Ishikawa (cell line): Measurements from ENCODE around the gene LONRF2.

Experiments
- CEBPB ChIP-seq: IDR thresholded peaks from 2 replicates; pipeline ENCODE4 v1.6.1; 2012
- CREB1 ChIP-seq: IDR thresholded peaks from 2 replicates; pipeline ENCODE4 v1.6.1; 2012; ENCODE audit warnings: low read depth
- EGR1 ChIP-seq: IDR thresholded peaks from 2 replicates; pipeline ENCODE4 v1.6.1; 2012
- EP300 ChIP-seq: IDR thresholded peaks from 2 replicates; pipeline ENCODE4 v1.6.1; 2012; ENCODE audit warnings: borderline replicate concordance
- FOXM1 ChIP-seq: IDR thresholded peaks from 2 replicates; pipeline ENCODE4 v1.6.1; 2012; ENCODE audit warnings: low read depth, borderline replicate concordance
- NFIC ChIP-seq: IDR thresholded peaks from 2 replicates; pipeline ENCODE4 v1.6.1; 2012
- RAD21 ChIP-seq: IDR thresholded peaks from 2 replicates; pipeline ENCODE4 v1.6.1; 2012; ENCODE audit warnings: low read depth
- TAF1 ChIP-seq: IDR thresholded peaks from 2 replicates; pipeline ENCODE4 v1.6.1; 2012; ENCODE audit warnings: low read depth, mild to moderate bottlenecking
- TCF12 ChIP-seq: IDR thresholded peaks from 2 replicates; pipeline ENCODE4 v1.6.1; 2012; ENCODE audit warnings: low read depth
- TEAD4 ChIP-seq: IDR thresholded peaks from 2 replicates; pipeline ENCODE4 v1.6.1; 2012
- YY1 ChIP-seq: IDR thresholded peaks from 2 replicates; pipeline ENCODE4 v1.6.1; 2012; ENCODE audit warnings: low read depth
- ZBTB7A ChIP-seq: IDR thresholded peaks from 2 replicates; pipeline ENCODE4 v1.6.1; 2012; ENCODE audit warnings: low read depth
- TF ChIP-seq, protein P1 (sequence below): IDR thresholded peaks from 2 replicates; pipeline ENCODE4 v1.6.1; 2012
- TF ChIP-seq, protein P2 (sequence below): IDR thresholded peaks from 2 replicates; pipeline ENCODE4 v1.6.1; 2012
- TF ChIP-seq, protein P3 (sequence below): IDR thresholded peaks from 2 replicates; pipeline ENCODE4 v1.6.1; 2012; ENCODE audit warnings: low read depth, mild to moderate bottlenecking

The LONRF2 gene

DNA sequence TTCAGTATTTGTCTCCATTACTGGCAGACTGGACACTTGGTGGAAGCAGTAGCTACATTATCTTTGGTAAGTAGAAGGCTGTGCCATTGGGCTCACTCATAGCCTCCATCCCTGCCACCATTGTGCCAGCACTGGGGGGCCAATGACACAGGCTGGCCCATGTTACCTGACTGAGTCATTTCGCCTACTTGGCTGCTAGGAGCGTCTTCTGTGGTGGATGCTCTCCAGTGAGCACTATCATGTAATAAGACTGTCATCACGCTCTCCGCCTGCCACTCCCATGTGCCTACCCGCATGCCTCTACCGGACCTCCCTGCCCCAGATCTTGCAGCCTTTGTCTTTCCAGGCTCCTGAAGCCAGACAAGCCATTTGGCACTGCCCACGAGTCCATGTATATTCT, 56.2 kb downstream of the LONRF2 start:
- TF ChIP-seq, protein P1, sequence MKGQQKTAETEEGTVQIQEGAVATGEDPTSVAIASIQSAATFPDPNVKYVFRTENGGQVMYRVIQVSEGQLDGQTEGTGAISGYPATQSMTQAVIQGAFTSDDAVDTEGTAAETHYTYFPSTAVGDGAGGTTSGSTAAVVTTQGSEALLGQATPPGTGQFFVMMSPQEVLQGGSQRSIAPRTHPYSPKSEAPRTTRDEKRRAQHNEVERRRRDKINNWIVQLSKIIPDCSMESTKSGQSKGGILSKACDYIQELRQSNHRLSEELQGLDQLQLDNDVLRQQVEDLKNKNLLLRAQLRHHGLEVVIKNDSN = no peak
- no peak for TF ChIP-seq RAD21
- no peak for TF ChIP-seq FOXM1
- no peak for TF ChIP-seq YY1
- TF ChIP-seq EGR1 = no peak

DNA sequence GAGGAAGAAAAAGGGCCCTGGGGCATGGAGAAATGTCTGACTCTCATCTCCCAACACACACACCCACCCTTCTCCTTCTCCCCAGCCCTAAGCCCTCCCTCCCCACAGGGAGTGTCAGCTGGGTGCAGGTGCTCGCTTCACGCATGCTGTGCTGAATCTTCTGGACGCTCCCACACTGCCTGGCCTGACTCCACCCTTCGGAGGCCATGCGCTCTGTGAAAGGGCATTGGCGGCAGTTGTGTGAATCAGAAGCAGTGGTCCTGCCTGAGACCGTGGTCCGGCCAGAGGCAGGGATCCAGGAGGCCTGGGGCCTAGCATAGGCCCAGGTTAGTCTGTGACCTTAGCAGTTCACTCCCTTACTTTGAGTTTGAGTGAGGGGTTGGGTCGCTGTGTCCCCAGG, 57.1 kb downstream of the LONRF2 start:
- TF ChIP-seq, protein P1 = no peak
- TF ChIP-seq CEBPB (no peak), TCF12 (no peak), EP300 (no peak), CREB1 (no peak), TAF1 (no peak)
- TF ChIP-seq, protein P2, sequence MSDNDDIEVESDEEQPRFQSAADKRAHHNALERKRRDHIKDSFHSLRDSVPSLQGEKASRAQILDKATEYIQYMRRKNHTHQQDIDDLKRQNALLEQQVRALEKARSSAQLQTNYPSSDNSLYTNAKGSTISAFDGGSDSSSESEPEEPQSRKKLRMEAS = no peak

DNA sequence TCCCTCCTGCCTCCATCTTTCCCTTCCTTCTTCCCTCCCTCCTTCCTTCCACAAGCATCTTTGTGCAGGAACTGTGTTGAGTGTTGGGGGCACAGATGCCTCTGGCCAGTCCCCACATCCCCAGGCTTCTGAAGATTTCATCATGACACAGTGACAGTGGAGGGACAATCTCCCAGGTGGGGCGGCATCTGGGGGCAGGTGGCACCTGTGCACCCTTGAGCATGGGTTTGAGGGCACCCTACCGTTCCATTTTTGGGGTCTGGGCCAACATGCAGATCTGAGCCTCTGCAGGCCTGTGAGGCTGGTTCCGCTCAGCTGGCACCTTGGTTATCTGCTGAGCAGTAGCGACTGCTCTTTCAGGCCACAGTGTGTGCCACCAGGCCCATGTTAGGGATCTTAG, 57.6 kb downstream of the LONRF2 start:
- TF ChIP-seq YY1 = no peak
- TF ChIP-seq CEBPB = no peak
- TF ChIP-seq RAD21 = no peak
- no peak for TF ChIP-seq NFIC

DNA sequence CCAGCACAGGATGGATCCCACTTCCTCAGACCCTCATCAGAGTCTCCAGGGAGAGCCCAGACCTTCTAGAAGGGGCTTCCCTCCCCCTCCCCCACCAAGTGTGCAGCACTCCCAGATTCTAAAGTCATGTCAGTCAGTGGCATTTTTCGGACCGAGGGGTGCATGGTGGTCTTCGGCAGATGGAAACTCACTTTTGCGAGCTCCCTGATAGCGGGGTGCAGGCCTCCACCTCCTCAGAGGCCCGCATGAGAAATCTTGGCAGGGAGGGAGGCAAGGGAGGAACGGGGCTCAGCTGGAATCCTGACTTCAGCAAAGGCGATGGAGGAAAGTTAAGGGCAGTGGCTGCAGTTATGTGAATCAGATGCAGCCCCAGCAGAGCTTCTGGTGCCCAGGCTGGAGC, 58.2 kb downstream of the LONRF2 start:
- TF ChIP-seq, protein P3, sequence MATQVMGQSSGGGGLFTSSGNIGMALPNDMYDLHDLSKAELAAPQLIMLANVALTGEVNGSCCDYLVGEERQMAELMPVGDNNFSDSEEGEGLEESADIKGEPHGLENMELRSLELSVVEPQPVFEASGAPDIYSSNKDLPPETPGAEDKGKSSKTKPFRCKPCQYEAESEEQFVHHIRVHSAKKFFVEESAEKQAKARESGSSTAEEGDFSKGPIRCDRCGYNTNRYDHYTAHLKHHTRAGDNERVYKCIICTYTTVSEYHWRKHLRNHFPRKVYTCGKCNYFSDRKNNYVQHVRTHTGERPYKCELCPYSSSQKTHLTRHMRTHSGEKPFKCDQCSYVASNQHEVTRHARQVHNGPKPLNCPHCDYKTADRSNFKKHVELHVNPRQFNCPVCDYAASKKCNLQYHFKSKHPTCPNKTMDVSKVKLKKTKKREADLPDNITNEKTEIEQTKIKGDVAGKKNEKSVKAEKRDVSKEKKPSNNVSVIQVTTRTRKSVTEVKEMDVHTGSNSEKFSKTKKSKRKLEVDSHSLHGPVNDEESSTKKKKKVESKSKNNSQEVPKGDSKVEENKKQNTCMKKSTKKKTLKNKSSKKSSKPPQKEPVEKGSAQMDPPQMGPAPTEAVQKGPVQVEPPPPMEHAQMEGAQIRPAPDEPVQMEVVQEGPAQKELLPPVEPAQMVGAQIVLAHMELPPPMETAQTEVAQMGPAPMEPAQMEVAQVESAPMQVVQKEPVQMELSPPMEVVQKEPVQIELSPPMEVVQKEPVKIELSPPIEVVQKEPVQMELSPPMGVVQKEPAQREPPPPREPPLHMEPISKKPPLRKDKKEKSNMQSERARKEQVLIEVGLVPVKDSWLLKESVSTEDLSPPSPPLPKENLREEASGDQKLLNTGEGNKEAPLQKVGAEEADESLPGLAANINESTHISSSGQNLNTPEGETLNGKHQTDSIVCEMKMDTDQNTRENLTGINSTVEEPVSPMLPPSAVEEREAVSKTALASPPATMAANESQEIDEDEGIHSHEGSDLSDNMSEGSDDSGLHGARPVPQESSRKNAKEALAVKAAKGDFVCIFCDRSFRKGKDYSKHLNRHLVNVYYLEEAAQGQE = no peak
- TF ChIP-seq RAD21 (no peak), FOXM1 (no peak), EGR1 (no peak), CEBPB (no peak), ZBTB7A (no peak), NFIC (no peak), CREB1 (no peak)

DNA sequence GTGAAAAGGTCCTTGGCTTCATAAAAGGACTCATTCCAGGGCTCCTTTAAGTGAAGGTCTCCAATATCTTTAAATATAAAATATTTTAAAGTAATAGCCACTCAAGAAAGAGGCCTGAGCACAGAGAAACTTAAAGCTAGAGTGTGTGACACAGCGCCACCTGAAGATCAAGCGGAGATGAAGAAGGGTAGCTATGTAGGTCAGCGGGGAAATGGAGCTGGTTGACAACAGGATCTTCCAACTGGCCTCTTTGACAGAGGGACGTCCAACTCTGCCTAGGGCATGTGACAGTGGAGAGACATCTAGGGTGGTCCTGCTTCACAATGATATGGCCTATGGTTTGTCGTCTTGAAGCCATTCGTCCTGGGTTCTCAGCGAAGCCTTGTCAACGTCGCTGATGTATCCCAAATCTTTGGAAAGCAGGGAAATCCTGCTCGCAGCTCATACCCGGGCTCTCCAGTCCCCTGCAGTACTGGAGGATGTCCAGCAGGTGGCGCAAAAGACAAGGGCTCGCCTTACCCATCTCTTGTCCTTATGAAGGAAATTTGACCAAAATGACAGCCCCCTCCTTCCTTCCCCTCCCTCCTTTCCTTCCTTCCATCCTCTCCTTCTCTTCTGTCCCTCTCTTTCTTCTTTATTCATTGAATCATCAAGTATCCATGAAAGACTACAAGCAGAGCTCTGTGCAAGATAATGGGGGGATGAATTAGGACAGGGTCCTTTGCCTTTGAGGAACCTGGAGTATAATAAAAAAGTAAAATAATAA, 59.6 kb downstream of the LONRF2 start:
- TF ChIP-seq CEBPB (no peak), NFIC (no peak), CREB1 (no peak), TCF12 (no peak), FOXM1 (no peak), YY1 (0 out of 2 replicates have a peak, but pooled peaks have one; percentile 20), RAD21 (peak; percentile 94), TAF1 (no peak), EGR1 (no peak)
- TF ChIP-seq, protein P3 = no peak
- TF ChIP-seq, protein P1 = no peak
- TF ChIP-seq, protein P2 = no peak

DNA sequence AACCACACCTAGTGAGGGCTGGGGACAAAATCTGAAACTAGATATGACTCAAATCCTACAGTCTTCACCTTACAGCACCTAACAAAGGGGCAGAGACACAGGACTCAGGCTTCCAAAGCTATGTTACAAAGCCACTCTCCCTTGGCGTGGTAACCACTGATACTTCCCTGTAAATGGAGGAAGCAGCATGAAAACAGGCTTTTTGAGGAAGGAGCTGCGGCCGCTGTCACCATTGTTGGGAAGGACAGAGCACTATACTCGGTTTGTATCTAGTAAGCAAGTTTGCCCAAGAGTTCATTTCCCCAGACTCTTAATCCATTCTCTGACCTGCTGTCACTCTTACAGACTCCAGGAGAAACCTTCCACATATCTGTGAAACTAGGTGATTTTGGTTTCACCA, 60.3 kb downstream of the LONRF2 start:
- TF ChIP-seq ZBTB7A (no peak), CEBPB (no peak), TEAD4 (no peak), EP300 (no peak), YY1 (no peak), CREB1 (no peak), FOXM1 (no peak), RAD21 (no peak)
- TF ChIP-seq, protein P2 = no peak
